Osteoblast (primary cell): ENCODE measurements around the gene CHN2. TPM values are rescaled to one million over a fixed set of nuclear protein-coding genes. Genes with fewer than 3 reads are reported as not detected.

ENCODE experiments used
- DNase-seq: peaks from one replicate; pipeline ENCODE4 v3.0.0; 2011; ENCODE audit warnings: low spot score, mixed read lengths; ENCODE audit not compliant: insufficient read length; ENCODE audit errors: missing footprints
- H2AFZ ChIP-seq: 2 replicates; pipeline ENCODE4 v1.6.0; 2011; ENCODE audit warnings: mild to moderate bottlenecking, low read length
- H3K27ac ChIP-seq: 2 replicates; pipeline ENCODE4 v1.5.1; 2011; ENCODE audit warnings: mild to moderate bottlenecking, low read depth, low read length, moderate library complexity
- H3K27me3 ChIP-seq: 2 replicates; pipeline ENCODE4 v1.6.0; 2012; ENCODE audit warnings: mild to moderate bottlenecking, control low read depth, inconsistent platforms, low read length, moderate library complexity; ENCODE audit not compliant: insufficient read depth
- H3K36me3 ChIP-seq: 2 replicates; pipeline ENCODE4 v1.5.1; 2011; ENCODE audit warnings: mild to moderate bottlenecking, low read length, control low read depth, moderate library complexity; ENCODE audit not compliant: insufficient read depth
- H3K4me1 ChIP-seq: 2 replicates; pipeline ENCODE4 v1.5.1; 2011; ENCODE audit warnings: mild to moderate bottlenecking, low read length, control low read depth, moderate library complexity; ENCODE audit not compliant: insufficient read depth
- H3K4me2 ChIP-seq: 2 replicates; pipeline ENCODE4 v1.6.0; 2011; ENCODE audit warnings: mild to moderate bottlenecking, low read length; ENCODE audit not compliant: insufficient read depth
- H3K4me3 ChIP-seq: fragments of 200-600 bp; sonication (generic); 3 replicates; pipeline ENCODE4 v1.5.1; 2012; ENCODE audit warnings: mild to moderate bottlenecking, low read length, inconsistent platforms; ENCODE audit not compliant: insufficient read depth
- H3K79me2 ChIP-seq: 2 replicates; pipeline ENCODE4 v1.6.0; 2012; ENCODE audit warnings: mild to moderate bottlenecking, low read length, control low read depth, inconsistent platforms; ENCODE audit not compliant: insufficient read depth
- H3K9me3 ChIP-seq: 2 replicates; pipeline ENCODE4 v1.5.1; 2011; ENCODE audit warnings: low read depth, low read length, control low read depth
- H4K20me1 ChIP-seq: 2 replicates; pipeline ENCODE4 v1.6.0; 2012; ENCODE audit warnings: mild to moderate bottlenecking, low read length, control low read depth; ENCODE audit not compliant: insufficient read depth
- total RNA-seq: library from RNA; depleted of rRNA; stranded (reverse); fragments of >200 nt; gene quantifications from 2 replicates; pipeline ENCODE4 v1.2.3, GENCODE V29; 2012
- TF ChIP-seq, protein P1 (sequence below): IDR thresholded peaks from 2 replicates; pipeline ENCODE4 v1.5.1; 2011; ENCODE audit warnings: mild to moderate bottlenecking, low read depth, low read length, moderate library complexity; ENCODE audit errors: extremely low read depth

Gene CHN2
- total RNA-seq, 1 donor = under 0.01 TPM

DNA sequence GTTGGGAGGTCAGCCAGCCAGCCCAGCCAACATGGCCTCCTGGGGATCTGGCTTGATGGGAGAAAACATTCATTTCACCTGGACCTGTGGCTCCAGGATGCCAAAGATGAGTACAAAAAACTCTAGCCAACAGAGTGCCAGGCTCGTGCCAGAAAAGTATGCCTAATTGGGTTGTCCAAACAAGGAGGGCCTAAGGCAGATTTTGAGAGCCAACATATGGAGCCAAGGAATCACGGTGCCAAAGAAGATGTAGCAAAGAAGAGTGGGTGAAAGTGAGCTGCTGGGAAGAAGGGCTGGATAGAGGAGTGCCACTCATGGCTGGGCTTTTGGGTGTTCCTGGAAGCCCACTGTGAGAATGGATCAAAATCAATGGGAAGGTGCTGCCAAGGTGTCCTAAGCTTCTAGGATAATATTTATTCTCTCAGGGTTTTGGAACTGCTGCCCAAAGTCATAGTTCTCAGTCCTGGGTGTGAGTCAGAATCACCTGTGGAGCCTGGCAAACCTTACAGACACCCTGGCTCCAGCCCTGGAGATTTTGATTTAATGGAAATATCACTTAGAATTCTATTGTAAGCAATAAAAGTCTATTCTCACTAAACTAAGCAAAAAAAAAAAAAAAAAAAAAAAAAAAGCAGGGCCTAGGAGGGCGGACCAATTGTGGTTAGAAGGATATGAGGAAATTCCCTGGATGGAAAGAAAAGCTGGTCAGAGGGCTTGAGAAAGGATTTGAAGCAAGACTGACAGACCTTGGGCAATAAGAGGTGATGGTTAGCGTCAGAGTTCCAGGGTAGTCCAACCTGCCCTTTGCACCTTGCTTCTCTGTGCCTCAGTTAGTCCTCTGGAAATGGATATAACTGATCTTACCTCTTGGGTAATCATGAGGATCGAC, 186.9 kb downstream of the CHN2 start:
- no peak overlapping the region for H3K27ac ChIP-seq
- H2AFZ ChIP-seq = no peak overlapping the region
- no peaks in the 10 kb centered on the region for H3K4me1 ChIP-seq
- H3K27me3 ChIP-seq = peaks cover 21% of the 10 kb centered on the region
- no peaks in the 10 kb centered on the region for H3K36me3 ChIP-seq
- no peak overlapping the region for H3K4me2 ChIP-seq
- TF ChIP-seq, protein P1, sequence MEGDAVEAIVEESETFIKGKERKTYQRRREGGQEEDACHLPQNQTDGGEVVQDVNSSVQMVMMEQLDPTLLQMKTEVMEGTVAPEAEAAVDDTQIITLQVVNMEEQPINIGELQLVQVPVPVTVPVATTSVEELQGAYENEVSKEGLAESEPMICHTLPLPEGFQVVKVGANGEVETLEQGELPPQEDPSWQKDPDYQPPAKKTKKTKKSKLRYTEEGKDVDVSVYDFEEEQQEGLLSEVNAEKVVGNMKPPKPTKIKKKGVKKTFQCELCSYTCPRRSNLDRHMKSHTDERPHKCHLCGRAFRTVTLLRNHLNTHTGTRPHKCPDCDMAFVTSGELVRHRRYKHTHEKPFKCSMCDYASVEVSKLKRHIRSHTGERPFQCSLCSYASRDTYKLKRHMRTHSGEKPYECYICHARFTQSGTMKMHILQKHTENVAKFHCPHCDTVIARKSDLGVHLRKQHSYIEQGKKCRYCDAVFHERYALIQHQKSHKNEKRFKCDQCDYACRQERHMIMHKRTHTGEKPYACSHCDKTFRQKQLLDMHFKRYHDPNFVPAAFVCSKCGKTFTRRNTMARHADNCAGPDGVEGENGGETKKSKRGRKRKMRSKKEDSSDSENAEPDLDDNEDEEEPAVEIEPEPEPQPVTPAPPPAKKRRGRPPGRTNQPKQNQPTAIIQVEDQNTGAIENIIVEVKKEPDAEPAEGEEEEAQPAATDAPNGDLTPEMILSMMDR = no peak
- H4K20me1 ChIP-seq = no peaks in the 10 kb centered on the region
- no peaks in the 10 kb centered on the region for H3K79me2 ChIP-seq
- DNase-seq = no peak
- no peaks in the 10 kb centered on the region for H3K9me3 ChIP-seq
- H3K4me3 ChIP-seq = no peak overlapping the region

DNA sequence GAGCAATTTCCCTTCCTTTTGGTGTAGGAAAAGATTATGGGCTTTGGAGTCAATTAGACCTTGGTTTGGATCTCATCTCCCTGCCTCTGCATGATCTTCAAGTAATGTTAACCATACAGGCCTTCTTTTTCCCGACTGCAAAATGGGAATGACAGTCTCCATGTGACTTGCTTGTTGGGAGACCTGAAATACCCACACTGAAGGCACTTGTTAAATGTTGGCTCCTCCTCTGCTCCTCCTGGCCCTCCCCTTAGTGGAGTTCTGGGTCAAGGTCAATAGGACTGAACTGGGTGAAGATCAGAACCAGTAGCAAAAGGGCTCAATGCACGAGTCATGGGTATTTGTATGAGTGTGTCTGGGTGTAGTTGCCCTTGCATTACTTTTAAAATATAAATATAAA, 189.7 kb downstream of the CHN2 start:
- no peaks in the 10 kb centered on the region for H3K79me2 ChIP-seq
- no peak for DNase-seq
- H3K4me3 ChIP-seq = no peak overlapping the region
- no peaks in the 10 kb centered on the region for H4K20me1 ChIP-seq
- H3K27ac ChIP-seq = no peak overlapping the region
- H3K9me3 ChIP-seq = no peaks in the 10 kb centered on the region
- no peak overlapping the region for H2AFZ ChIP-seq
- TF ChIP-seq, protein P1 = no peak
- no peak overlapping the region for H3K4me2 ChIP-seq
- H3K27me3 ChIP-seq = peaks cover 25% of the 10 kb centered on the region
- H3K36me3 ChIP-seq = no peaks in the 10 kb centered on the region
- H3K4me1 ChIP-seq = no peaks in the 10 kb centered on the region

DNA sequence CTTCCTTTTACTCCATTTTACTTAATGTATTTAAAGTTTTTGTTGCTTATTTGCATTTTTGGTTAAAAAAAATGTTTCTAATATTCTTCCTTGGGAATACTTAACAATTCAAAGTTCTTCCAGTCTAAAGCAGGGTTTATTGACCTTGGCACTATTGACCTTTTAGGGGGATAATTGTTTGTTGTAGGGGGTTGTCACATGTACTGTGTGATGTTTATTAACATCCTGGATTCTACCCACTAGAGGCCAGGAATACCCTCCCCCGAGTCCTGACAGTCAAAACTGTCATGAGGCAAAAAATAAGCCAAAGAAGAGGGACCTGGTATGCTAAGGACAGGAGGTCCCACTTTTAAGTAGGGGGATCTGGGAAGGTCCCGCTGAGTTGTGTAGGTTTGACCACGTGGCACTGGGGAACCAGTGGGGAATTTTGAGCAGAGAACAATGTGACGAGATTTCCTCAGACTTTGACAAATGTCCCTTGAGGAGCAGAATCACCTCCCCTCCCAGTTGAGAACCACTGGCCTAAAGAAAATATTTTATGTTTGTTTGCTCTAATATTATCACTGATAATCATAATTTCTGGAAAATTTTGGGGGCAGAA, 190.7 kb downstream of the CHN2 start:
- H3K27me3 ChIP-seq = peaks cover 25% of the 10 kb centered on the region
- no peak for DNase-seq
- H3K4me1 ChIP-seq = no peaks in the 10 kb centered on the region
- H3K36me3 ChIP-seq = no peaks in the 10 kb centered on the region
- no peak overlapping the region for H3K4me2 ChIP-seq
- no peak overlapping the region for H3K27ac ChIP-seq
- H3K4me3 ChIP-seq = no peak overlapping the region
- H3K79me2 ChIP-seq = no peaks in the 10 kb centered on the region
- TF ChIP-seq, protein P1 = no peak
- no peaks in the 10 kb centered on the region for H4K20me1 ChIP-seq
- no peaks in the 10 kb centered on the region for H3K9me3 ChIP-seq
- H2AFZ ChIP-seq = no peak overlapping the region

DNA sequence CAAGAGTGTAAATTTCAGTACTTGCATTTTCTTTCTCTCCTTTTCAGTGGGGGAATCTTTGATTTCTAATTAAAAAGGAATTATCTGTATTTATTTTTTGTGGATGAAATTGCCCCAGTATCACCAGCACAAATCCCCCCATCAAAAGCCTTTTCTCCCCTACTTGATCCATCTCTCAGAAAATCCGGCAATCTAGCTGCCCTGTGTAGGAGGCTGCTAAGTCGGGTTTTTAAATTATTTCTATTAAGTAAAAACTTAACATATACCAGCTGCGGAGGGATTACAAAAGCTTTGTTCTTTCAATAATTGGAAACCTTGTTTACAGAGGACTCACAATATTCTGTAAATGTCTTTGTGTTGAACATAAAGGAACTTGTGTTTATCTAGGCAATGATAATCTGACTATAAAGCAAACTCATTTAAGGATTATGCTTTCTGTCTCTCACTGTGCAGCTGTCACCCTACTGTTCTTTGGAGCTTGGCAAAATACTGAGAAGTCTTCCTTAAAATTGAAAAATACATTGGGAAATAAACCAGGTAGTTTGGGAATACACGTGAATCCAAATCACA, 191.7 kb downstream of the CHN2 start:
- peaks cover 25% of the 10 kb centered on the region for H3K27me3 ChIP-seq
- no peak for DNase-seq
- H3K27ac ChIP-seq = no peak overlapping the region

More for the DNA sequence above, 191.7 kb downstream of the CHN2 start:
- Histone ChIP-seq H3K9me3 (no peaks in the 10 kb centered on the region), H3K36me3 (no peaks in the 10 kb centered on the region), H3K4me3 (no peak overlapping the region), H3K79me2 (no peaks in the 10 kb centered on the region), H4K20me1 (no peaks in the 10 kb centered on the region), H3K4me1 (no peaks in the 10 kb centered on the region), H2AFZ (no peak overlapping the region), H3K4me2 (no peak overlapping the region)
- TF ChIP-seq, protein P1 = no peak
